ENCODE results near the gene MRPS22.

The MRPS22 gene

GRCh38 chr3:139310474-139310933, 33.3 kb upstream of the MRPS22 start:
- no peak for FAIRE-seq

GRCh38 chr3:139311557-139311956, 32.3 kb upstream of the MRPS22 start:
- DNase-seq (ENCODE audit: insufficient read length, low spot score) (no peak), FAIRE-seq (no peak)

More at GRCh38 chr3:139310474-139310933, 33.3 kb upstream of the MRPS22 start:
- no peak for DNase-seq (ENCODE audit: insufficient read length, low spot score)

- FAIRE-seq, result no peak
- no peak for DNase-seq (ENCODE audit: insufficient read length, low spot score)
Observed at GRCh38 chr3:139312416-139312815, 31.4 kb upstream of the MRPS22 start.

DNA sequence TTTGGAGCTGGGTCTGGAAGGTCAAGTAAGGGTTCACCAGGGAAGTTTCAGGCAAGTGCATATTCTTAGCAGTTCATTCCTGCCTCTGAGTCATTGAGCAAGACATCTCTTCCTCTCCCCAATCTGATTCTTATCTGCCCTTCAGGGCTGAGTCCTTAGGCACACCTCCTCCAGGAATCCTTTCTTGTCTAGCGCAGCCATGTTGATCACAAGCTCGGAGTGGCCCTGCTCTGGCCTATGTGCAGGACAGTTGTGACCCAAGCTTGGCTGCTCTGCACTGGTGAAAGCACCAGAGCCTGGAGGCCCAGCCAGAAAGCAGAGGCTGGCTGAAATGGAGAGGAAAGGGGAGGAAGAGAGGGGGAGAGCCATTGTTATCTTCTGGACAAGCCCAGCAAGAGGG, 30.9 kb upstream of the MRPS22 start:
- DNase-seq (ENCODE audit: insufficient read length, low spot score) (no peak), FAIRE-seq (no peak)

GRCh38 chr3:139313921-139314320, 29.9 kb upstream of the MRPS22 start:
- no peak for FAIRE-seq
- DNase-seq (ENCODE audit: insufficient read length, low spot score), result no peak

- no peak for FAIRE-seq
- no peak for DNase-seq (ENCODE audit: insufficient read length, low spot score)
Observed at GRCh38 chr3:139317215-139317614, 26.6 kb upstream of the MRPS22 start.

DNA sequence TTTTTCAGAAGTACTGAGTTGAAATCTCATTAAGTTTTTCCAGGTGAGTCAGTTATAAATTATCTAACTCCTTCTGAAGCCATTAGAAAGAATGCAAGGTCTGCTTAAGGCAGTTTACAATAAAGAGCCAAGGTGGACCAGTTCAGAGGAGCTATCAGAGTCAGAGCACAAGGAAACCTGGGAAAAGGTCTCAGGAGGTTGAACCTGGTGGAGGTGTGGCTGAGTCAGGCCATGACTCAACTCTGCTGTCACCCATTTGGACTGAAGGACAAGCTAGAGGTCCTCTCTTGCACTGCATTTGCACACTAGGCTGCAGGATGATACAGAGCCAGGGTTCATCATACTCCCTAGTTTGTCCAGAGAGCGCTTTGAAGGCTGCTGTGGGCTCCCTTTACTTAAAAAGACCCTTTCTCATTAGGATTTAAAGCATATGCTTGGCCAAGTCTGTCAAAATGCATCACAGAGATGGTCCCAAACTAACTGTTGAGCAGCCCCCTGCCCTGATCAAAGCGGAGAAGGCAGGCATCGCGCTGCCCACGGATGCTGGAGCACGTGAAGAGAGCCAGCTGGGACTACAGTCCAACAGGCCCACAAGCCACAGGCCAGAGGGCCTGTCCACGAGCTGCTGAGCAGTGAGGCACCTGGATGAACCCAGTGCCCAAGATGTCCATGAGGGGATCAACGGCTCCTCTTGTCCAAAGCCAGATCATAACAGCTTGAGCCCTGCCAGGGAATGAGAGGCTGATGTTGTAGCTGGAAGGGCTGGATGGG, 26.0 kb upstream of the MRPS22 start:
- DNase-seq (ENCODE audit: insufficient read length, low spot score) (no peak), FAIRE-seq (no peak)

DNA sequence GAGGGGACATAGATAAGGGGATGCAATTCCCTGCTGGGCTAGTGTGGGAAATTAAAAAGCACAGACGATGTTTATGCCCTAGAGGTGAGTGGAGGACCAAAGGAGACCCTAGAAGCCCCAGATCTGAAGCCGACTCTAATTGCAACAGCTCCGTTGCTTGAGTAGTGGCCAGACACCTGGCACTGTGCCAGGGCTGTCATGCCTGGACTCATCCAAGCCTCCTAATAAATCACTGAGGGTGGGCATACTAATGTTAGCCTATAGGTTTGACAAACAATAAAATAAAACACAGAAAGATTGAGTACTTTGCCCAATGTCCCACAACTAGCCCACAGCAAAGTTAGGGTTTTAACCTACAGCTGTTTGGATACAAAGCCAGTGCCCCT, 25.4 kb upstream of the MRPS22 start:
- no peak for FAIRE-seq
- DNase-seq (ENCODE audit: insufficient read length, low spot score), result no peak

- DNase-seq (ENCODE audit: insufficient read length, low spot score) (no peak), FAIRE-seq (no peak)
Observed at GRCh38 chr3:139318826-139319225, 25.0 kb upstream of the MRPS22 start.

DNA sequence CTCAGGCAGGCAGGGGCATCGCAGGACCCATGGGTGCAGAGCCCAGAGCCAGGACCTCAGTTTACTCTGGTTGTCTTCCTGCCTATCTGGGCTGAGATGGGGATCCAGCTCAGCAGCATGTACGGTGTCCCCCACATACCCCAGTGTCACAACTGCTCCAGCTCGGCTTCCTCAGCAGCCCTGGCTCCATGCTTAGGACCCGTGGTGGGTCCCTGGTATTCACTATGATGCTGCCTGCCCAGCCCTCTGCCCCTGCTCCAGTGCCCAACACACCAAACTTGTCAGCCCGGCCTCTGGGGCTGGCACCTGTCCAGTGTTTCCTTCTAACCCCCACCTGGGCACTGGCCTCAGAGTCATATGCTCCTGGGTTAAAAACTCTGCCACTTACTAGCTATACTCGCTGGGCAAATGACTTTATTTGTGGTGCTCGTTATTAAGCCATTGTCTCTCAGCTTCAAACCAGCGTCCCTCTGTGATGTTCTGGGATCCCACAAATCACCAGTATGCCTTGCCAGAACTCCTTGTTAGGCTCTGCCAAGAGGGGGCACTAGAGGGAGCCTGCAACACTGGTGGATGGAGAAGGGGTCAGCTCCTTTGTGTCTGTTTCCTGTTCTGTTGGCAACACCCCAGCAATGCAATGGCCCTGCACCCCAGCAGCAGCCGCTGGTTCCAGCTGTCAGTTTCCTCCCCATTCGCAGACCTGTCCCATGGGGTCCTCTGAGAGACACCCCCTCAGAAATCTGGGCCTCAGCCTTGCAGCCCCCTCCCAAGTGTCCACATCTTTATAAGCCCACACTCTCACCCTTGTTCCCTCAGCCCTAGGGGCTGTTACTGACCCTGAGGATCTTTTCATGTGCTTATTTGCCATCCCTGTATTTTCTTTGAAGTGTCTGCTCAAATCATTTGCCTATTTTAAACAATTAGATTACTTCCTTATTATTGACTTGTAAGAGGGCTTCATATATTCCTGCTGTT, 24.1 kb upstream of the MRPS22 start:
- FAIRE-seq (no peak), DNase-seq (ENCODE audit: insufficient read length, low spot score) (no peak)

GRCh38 chr3:139320551-139321309, 23.1 kb upstream of the MRPS22 start:
- DNase-seq (ENCODE audit: insufficient read length, low spot score) (no peak), FAIRE-seq (no peak)

DNA sequence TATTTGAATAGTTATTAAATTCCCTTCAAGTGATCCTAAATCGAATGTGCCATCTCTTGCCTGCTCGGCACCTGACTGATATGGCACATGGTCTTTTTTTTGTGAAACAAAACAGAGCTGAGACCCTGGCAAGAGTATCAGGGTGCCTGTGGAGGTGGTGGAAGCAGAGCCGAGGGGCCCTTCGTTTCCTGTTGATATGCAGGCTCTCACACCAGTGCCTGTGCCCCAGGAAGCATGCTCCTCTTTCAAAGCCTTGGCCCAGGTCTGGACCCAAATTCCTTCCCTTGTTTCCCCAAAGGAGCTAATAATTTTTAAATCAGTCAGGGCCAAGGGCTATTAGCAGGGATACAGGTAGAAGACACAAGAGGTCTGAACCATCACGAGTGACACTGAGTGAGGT, 21.5 kb upstream of the MRPS22 start:
- DNase-seq (ENCODE audit: insufficient read length, low spot score), result no peak
- FAIRE-seq, result no peak

- no peak for DNase-seq (ENCODE audit: insufficient read length, low spot score)
- no peak for FAIRE-seq
Observed at GRCh38 chr3:139323146-139323545, 20.7 kb upstream of the MRPS22 start.

DNA sequence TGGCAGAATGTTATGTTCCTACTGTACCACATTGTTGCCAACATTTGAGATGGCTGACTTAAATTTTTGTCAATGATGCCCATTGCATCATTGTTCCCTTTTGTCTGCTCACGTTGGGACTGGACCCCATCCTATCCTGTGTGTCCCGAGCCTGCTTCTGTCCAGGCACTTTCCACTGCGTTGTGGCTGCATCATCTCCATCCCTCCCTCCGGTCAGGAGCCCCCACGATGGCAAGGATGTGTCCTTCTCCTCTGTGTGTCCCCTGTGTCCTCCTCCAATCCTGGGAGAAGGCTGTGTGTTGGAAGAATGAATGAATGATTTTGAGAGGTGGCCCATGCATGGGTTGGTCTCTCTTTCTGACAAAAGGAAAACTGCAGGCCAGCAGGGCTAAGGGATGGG, 19.4 kb upstream of the MRPS22 start:
- no peak for FAIRE-seq
- no peak for DNase-seq (ENCODE audit: insufficient read length, low spot score)

GRCh38 chr3:139325551-139325950, 18.3 kb upstream of the MRPS22 start:
- no peak for DNase-seq (ENCODE audit: insufficient read length, low spot score)
- no peak for FAIRE-seq

DNA sequence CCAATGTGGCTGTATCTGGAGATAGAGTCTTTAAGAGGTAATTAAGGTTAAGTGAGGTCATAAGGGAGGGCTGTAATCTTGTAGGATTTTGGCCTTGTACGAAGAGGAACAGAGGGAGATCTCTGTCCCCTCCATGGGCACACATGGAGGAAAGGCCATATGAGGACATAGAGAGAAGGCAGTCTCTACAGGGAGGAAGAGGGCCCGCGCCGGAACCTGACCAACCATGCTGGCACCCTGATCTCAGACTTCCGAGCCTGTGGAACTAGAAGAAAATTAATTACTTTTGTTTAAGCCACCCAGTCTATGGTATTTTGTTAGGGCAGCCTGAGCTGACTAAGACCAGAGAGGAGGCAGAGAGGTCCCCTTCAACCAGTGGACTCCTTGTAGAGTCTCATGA, 17.7 kb upstream of the MRPS22 start:
- DNase-seq (ENCODE audit: insufficient read length, low spot score) (no peak), FAIRE-seq (no peak)

- no peak for FAIRE-seq
Observed at GRCh38 chr3:139326707-139327106, 17.1 kb upstream of the MRPS22 start.

DNA sequence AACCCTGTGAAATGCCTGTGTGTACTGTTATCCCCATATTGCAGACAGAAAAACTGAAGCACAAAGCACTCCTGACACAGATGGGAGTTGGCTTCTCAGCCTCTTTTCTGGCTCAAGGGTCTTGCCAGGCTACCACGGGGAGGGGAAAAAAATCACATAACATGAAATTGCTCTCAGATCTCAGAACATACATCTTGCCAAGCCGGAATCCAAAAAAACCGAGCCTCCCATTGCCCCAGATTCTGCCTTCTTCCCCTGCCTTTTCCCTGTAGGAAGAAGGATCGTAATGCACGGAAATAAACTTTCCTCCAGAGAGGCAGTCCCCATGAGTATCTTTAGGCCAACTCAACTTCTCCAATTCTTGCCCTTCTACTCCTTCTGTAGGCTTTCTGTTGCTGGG, 16.6 kb upstream of the MRPS22 start:
- no peak for FAIRE-seq
- DNase-seq (ENCODE audit: insufficient read length, low spot score), result no peak

More at GRCh38 chr3:139326707-139327106, 17.1 kb upstream of the MRPS22 start:
- no peak for DNase-seq (ENCODE audit: insufficient read length, low spot score)

GRCh38 chr3:139327861-139328260, 16.0 kb upstream of the MRPS22 start:
- DNase-seq (ENCODE audit: insufficient read length, low spot score), result no peak
- no peak for FAIRE-seq

- no peak for FAIRE-seq
- DNase-seq (ENCODE audit: insufficient read length, low spot score), result no peak
Observed at GRCh38 chr3:139328356-139328755, 15.5 kb upstream of the MRPS22 start.

GRCh38 chr3:139329364-139329850, 14.4 kb upstream of the MRPS22 start:
- DNase-seq (ENCODE audit: insufficient read length, low spot score) (peak; percentile 82), FAIRE-seq (no peak)

All from GM19239 (cell line).